IPS-NIHi11 (cell line): ENCODE results near the gene MGAT2.
"Not testable (repeated sequence)": the region's sequence is repeated elsewhere in the genome, so short reads cannot be mapped to it uniquely, and the experiment has no call there.

ENCODE experiments used
- DNase-seq: peaks from one replicate; pipeline ENCODE4 v3.0.0; 2012; ENCODE audit warnings: mixed read lengths, low spot score

Gene MGAT2

DNA sequence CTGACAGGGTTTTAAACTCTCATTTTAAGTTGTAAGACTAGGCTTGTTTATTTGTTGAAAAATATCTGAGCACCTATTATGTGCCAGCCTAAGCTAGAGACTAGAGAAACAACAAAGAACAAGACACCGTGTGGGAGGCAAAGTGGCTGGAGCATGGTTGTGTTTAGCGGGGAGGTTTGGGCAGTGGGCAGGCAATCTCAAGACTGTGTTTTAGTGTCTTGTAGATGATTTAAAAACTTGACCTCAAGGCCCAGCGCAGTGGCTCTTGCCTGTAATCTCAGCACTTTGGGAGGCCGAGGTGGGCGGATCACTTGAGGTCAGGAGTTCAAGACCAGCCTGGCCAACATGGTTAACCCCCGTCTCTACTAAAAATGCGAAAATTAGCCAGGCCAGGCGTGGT lies 7.9 kb upstream of the MGAT2 start:
- no peak for DNase-seq

DNA sequence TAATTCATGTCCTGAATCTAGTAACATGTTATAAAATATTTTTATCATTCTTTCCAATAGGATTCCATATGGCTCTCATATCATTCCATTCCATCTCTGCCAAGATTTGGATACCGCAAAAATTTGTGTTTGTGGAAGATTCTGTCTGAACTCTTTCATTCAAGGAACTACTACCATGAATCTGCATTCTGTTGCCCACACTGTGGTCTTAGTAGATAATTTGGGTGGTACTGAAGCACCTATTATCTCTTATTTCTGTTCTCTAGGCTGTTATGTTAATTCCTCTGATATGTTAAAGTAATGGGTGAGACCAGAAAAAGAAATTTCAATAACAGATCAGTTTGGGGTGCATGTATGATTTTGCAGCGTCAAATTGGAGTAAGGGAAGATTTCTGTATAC lies 6.4 kb upstream of the MGAT2 start:
- no peak for DNase-seq

DNA sequence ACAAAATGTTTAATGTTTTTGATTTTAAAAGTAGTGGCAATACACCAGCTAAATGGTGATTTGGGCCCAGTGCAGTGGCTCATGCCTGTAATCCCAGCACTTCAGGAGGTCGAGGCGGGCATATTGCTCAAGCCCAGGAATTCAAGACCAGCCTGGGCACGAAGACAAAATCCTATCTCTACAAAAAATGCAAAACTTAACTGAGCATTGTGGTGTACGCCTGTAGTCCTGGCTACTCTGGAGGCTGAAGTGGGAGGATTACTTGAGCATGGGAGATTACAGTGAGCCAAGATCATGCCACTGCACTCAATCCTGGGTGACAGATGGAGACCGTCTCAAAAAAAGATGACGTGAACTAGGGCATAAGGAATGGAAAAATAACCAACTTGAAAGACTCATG lies 4.8 kb upstream of the MGAT2 start:
- DNase-seq, result no peak

DNA sequence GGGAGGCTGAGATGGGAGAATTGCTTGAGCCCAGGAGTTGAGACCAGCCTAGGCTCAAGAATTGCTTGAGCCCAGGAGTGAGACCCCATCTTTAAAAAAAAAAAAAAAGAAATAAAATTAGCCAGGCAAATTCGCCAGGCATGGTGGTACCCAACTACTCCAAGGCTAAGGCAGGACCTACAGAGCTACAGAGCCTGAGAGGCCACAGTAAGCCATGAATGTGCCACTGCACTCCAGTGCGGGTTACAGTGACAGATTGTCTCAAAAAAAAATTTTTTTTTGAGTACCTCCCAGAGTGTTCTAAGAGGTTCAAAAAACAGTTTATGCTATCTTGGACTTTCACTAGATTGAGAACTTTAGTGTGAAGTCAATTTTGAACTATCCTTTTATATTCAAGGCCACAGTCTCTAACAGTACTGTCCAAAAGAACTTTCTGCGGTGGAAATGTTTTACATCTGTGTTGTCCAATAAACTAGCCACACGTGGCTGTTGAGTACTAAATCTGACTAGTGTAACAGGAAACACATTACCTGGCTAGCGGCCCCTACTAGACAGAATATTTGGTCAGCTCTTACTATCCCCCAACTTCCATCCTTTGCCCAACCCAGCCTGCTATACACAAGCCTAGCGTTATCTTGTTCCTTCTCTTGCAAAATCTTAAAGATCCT lies 2.6 kb upstream of the MGAT2 start:
- DNase-seq, result no peak

DNA sequence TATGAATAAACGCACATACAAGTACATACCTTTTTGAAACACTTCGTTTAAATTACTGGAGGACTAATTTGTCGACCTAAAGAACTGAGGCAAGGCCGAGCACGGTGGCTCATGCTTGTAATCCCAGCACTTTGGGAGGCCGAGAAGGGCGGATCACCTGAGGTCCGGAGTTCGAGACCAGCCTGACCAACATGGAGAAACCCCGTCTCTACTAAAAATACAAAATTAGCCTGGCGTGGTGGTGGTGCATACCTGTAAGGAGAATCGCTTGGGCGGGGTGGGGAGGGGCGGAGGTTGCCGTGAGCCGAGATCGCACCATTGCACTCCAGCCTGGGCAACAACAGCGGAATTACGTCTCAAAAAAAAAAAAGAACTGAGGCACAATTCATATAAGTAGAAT lies 1.3 kb upstream of the MGAT2 start:
- DNase-seq, result not testable (repeated sequence)

DNA sequence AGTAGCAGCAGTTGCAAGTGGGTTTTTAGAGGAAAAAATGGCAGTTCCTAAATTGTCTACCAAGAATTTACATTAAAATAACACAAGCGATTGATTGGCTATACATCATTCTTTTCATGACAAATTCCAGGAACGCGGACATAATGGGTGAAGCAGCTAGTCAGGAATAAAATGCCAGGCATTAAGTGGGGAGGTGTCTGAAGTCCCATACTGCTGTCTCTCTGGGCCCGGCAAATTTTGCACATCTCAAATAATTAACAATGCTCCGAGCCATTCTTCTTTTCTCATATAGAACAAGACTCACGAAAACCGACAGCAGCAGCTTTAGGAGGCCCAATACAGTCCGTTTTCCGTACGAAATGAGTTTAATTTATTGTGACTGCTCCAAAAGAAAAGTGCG lies 869 bp upstream of the MGAT2 start:
- no peak for DNase-seq

DNA sequence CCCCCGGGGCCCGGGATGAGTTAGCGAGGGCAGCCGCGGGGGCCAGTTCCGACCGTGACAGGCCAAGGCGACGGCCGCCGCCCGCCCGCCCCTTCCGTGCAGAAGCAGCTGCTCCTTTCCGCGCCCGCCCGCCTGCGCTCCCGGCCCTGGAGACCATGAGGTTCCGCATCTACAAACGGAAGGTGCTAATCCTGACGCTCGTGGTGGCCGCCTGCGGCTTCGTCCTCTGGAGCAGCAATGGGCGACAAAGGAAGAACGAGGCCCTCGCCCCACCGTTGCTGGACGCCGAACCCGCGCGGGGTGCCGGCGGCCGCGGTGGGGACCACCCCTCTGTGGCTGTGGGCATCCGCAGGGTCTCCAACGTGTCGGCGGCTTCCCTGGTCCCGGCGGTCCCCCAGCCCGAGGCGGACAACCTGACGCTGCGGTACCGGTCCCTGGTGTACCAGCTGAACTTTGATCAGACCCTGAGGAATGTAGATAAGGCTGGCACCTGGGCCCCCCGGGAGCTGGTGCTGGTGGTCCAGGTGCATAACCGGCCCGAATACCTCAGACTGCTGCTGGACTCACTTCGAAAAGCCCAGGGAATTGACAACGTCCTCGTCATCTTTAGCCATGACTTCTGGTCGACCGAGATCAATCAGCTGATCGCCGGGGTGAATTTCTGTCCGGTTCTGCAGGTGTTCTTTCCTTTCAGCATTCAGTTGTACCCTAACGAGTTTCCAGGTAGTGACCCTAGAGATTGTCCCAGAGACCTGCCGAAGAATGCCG lies 699 bp downstream of the MGAT2 start:
- no peak for DNase-seq

DNA sequence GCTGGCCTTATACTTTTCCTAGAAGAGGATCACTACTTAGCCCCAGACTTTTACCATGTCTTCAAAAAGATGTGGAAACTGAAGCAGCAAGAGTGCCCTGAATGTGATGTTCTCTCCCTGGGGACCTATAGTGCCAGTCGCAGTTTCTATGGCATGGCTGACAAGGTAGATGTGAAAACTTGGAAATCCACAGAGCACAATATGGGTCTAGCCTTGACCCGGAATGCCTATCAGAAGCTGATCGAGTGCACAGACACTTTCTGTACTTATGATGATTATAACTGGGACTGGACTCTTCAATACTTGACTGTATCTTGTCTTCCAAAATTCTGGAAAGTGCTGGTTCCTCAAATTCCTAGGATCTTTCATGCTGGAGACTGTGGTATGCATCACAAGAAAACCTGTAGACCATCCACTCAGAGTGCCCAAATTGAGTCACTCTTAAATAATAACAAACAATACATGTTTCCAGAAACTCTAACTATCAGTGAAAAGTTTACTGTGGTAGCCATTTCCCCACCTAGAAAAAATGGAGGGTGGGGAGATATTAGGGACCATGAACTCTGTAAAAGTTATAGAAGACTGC lies 1.5 kb downstream of the MGAT2 start:
- DNase-seq, result no peak

DNA sequence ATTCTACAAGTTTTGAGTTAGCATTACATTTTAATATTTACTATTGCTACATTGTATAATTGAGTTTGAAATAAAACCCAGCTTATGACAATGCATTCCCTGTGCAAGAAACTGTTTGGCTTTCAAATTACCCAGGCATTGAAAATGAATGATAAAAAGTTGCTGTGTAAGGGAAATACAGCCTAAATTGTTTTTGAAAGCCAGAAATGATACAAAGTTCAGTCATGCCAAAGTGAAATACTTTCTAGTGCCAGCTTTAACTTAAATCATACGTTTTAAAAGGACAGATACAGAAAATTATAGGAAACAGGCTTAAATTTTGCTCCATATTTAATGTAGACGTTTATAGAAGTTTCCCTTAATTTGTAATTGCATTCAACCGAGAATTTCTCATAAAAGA lies 2.8 kb downstream of the MGAT2 start:
- DNase-seq, result no peak

DNA sequence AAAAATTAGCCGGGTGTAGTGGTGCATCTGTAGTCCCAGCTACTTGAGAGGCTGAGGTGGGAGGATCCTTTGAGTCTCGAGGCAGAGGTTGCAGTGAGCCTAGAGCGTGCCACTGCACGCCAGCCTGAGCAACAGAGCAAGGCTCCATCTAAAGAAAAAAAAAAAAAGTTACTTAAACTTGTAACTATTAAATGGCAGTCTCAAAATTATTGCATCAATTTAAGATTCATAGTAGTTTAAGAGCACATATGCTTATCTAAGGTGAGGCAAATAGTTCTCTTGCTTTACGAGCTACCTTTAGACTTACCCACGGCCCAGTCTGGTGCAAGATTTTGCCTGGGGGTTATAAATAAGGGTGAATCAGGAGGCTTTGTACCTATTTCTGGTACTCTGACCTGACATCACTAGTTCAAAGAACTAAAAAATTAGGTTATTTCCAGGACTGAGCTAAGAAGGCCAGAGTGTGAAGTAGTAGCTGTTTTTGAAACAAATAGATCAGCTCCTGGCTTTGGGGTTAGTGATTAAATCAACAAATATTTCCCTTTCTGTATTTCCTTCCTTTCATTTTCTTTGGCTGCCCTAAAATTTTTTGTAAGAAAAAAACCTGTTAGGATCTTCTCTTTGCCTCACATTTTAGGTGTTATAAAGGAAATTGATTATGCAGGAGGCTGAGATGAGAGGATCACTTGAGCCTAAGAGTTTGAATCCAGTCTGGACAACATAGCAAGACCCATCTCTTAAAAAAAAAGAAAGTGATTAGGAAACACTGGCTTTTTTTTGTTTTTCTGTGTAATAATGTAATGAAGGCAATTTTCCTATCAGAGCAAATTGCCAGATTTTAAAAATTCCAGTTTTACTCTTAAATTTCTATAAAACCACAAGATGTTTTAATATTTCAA lies 3.6 kb downstream of the MGAT2 start:
- no peak for DNase-seq

DNA sequence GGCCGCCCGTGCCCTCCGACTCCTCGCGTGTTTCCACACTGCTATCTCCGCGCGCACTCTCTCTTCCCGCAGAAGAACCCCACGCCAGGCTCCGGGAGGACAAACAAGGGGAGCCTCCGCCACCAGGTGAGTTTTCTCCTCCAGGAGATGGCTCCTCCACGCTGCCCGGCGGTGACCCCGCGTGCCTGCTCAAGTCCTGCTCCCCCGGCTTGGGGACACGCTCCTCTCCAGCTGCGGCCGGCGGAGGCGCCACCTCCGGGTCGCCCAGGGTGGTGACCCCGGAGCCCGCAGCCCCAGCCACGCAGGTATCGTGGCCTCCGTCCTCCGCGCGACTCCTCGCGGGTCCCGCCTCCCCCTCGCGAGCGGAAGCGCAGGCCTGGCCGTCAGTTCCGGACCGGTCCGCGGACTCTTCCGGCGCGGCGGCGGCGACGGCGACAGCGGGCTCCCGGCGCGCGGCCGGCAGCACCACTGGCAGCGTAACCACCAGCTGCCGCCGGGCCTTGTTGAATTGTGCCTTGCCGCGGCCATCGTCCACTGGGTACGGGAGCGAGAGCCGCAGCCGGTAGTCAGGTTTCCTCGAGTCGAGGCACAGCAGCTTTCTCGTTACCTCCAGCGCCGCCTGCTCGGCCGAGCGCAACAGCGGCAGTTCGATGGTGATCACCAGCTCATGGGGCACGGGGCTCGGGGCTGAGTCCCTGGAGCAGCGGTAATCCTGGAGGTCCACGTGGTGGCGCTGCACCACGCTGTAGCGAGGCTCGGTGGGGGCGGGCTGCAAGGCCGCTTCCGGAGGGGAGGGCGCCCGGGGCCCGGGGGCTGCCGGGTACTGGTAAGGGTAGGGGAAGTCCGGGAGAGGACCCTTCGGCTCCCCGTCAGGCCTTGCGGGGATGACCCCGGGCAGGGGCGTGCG lies 13.3 kb downstream of the MGAT2 start:
- peak; percentile 93 for DNase-seq

DNA sequence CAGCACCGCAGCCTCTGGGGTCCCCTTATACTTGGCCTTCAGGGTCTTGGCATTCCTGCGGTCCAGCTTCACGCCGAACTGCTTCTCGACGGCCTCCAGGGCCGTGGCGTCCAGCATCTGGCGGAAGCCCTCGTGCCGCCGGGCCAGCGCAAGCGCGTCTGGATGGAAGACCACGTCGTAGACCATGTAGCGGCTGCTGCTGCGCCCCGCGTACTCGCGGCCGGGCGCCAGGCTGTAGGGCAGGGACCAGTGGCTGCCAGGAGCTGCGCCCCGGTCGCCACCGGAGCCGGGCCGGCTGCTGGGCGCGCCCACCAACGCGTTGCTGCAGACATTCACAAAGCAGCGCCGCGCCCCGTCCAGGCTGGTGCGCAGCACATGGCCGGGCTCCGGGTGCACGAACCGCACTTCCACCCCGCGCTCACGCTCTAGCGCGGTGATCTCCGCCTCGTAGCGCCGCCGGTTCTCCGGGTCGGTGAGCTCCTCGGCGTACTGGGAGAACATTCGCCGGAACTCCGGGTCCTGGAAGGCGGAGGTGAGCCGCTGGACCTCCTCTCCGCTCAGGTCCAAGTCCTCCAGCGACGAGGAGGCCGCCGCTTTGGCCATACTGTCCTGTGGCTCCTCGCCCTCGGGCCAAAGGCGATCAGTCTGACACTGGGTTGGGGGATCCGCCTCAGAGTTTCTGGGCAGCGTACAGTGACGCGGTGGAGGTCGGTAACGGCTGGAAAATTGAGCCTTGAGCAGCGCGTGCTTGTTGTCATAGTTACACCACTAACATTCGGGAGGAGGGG lies 14.1 kb downstream of the MGAT2 start, which contains the start of gene DNAAF2:
Gene DNAAF2 (minus strand): TSS at position 698 of the 788 bp plus-strand sequence. CDS start 95 bp downstream, at position 603.
- peak; percentile 52 for DNase-seq

DNA sequence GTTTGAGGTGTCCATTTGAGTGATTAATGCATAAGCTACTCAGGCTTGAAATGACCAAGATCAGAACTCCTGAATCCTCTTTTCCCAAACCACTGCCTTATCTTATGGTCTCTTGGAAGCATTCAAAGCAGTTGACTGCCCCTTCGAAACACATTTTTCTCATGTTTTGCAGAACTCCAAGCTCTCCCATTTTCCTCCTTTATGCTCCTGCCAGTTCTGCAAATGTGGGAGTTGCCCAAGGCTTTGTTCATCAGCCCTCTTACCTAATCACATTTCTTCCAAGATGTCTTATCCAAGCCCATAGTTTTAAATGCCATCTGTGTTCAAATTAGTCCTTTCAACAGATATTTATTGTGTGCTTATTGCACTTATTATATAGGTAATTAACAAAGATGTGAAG lies 16.3 kb downstream of the MGAT2 start:
- no peak for DNase-seq

DNA sequence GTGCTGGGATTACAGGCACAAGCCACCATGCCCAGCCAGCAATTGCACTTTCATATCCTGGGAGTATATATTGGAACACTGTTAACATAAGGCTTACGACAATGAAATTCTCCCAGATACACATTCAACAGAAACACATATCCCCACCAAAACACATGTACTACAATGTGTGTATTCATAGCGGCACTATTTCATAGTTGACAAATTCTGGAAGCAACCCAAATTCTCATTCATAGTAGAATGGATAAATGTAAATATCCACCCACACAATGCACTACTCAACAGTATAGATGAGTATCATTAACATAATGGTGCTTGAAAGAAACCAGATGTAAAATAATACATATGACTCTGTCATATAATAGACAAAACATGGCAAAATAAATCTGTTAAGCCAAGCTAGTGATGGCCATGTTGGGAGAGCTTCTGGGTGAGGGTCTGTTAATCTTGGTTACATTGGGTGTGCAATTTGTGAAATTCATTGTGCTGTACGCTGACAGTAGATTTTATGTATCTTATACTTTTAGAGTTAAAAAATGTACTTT lies 17.0 kb downstream of the MGAT2 start:
- DNase-seq, result no peak

DNA sequence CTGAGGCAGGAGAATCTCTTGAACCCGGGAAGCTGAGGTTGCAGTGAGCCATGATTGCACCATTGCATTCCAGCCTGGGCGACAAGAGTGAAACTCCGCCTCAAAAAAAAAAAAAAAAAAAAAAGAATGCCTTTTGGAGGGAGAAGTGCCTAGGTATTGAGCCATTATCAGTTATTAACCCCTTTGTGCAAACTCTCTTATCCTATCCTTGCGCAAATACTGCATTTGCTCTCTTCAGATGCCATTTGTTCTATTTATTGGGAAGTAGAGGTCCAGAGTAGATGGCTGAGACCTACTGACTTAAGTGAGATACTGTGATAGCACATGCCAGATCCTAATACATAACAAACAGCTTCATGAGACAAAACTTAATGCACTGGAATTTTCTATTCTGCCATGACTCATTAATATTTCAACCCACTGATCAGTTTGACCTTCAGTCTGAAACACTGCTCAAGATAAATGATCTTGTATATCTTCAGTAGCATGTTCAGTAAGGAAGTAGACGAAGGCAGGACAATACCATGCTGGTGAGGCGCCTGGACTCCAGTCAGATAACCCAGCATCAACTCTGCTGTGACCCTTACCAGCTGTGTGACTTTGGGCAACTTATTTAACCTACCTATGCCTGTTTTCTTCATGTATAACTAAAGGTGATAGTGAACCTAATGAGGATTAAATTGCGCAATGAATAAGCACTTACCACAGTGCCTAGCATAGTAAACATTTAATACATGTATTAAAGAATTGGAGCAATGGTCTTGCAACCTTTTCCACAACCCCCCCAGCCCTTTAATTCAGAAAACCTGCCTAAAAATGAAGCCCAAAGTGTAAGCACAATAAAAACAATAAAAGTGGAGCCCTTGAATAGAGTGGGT lies 20.2 kb downstream of the MGAT2 start:
- no peak for DNase-seq

DNA sequence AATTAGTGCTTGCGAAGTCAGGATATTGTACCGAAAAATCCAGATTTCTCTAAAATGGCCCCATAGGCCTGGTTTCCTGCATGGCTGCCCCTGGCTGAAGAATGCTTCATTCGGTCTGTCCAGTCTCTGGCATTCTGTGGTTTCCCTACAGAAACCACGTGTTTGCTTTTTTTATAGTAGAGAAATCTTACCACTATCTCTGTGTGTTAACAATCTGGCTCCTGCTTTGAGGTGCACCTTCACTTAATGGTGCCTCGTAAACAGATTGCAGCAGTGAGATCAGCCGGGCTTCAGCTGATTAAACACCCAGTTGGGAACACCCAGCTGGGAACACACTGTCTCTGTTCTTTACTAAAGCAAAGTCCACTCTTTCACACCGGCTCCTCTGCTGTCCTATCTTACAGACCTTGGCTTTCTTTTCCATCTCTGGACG lies 21.1 kb downstream of the MGAT2 start:
- no peak for DNase-seq

DNA sequence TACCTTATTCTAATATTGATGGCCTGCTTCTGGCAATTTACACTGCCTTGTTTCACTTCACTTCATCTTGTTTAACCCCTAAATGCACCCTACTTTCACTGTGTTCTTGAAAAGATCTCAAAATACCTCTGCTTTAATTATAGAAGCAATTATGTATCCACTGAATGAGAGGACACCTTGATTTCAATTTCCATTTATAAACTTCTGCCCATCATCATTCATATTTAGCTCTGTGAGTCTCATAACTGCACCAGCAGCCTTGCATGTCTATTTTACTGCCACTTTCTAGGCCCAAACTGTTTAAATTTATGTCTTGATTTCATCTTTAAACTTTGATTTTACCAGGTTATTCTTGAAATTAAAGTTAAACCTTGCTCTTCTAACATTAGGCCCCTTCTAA lies 21.6 kb downstream of the MGAT2 start:
- no peak for DNase-seq

DNA sequence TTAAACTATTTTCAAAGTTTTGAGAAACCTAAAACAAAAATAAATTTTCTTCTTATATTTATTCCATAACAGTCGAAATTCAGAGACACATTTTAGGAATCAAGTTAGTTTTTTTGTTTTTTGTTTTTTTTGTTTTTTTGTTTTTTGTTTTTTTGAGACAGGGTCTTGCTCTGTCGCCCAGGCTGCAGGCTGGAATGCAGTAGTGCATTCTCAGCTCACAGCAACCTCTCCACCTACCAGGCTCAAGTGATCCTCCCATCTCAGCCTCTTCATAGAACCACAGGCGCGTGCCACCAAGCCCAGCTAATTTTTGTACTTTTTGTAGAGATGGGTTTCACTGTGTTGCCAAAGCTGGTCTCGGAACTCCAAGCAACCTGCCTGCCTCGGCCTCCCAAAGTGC lies 32.9 kb downstream of the MGAT2 start:
- DNase-seq, result no peak

DNA sequence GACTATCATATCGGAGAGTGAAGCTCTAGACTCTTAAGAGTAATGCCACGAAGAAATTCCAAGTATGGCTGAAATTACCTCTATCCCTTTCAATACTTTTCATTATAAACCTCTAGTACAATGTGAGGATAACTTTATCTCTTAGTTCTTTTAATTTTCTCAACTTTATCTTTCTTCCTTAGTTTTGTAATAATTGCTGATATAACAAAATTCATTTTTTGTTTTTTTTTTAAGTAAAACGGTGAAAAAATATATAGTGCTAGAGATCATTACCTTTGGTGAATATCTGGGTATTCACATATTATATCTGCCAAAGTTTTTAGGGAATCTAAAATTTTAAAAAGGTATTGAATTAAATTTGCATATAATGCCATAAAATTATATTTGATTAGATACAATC lies 33.9 kb downstream of the MGAT2 start:
- no peak for DNase-seq
